HFFc6 (cell line): ENCODE results near the gene ATP4A. TPM values are rescaled to one million over a fixed set of nuclear protein-coding genes. Genes with fewer than 3 reads are reported as not detected.

Experiments
- DNase-seq: peaks from one replicate; pipeline ENCODE4 v3.0.0-alpha.2; 2018
- H3K27ac Mint-ChIP-seq: 2 replicates; pipeline ENCODE4 v1.8.0; 2020; ENCODE audit warnings: mild to moderate bottlenecking, mixed read lengths
- H3K27me3 Mint-ChIP-seq: 2 replicates; pipeline ENCODE4 v1.8.0; 2021; ENCODE audit warnings: mild to moderate bottlenecking, moderate library complexity, mixed read lengths; ENCODE audit not compliant: insufficient read depth
- H3K36me3 Mint-ChIP-seq: 2 replicates; pipeline ENCODE4 v1.8.0; 2021; ENCODE audit warnings: low read depth, mixed read lengths
- H3K4me1 Mint-ChIP-seq: 2 replicates; pipeline ENCODE4 v1.8.0; 2020; ENCODE audit warnings: low read depth, mixed read lengths
- H3K4me3 Mint-ChIP-seq: 2 replicates; pipeline ENCODE4 v1.8.0; 2020; ENCODE audit warnings: mild to moderate bottlenecking, moderate library complexity, mixed read lengths
- H3K9me3 Mint-ChIP-seq: 2 replicates; pipeline ENCODE4 v1.8.0; 2020; ENCODE audit warnings: mild to moderate bottlenecking, mixed read lengths
- total RNA-seq, 6 experiments: library from RNA; stranded (reverse); fragmentation: NEBNext Ultra II Directional; extraction: Animal tissue kit (Norgen Biotek cat#: 25700); gene quantifications; 2 replicates in 1 of 6; 3 replicates in 5 of 6; pipeline ENCODE4 v1.2.3, GENCODE V29; 2021
- TF ChIP-seq, protein P1 (sequence below): fragments of 200-600 bp; sonication (generic); IDR thresholded peaks from 2 replicates; pipeline ENCODE4 v1.5.0; 2021; ENCODE audit warnings: antibody characterized with exemption, mild to moderate bottlenecking

ATP4A gene
- total RNA-seq, 6 experiments from 2014 or later, result not detected

- no peak for DNase-seq
- H3K27me3 Mint-ChIP-seq, result peaks cover 29% of the 10 kb centered on the region
- H3K4me3 Mint-ChIP-seq, result no peak overlapping the region
- TF ChIP-seq, protein P1, sequence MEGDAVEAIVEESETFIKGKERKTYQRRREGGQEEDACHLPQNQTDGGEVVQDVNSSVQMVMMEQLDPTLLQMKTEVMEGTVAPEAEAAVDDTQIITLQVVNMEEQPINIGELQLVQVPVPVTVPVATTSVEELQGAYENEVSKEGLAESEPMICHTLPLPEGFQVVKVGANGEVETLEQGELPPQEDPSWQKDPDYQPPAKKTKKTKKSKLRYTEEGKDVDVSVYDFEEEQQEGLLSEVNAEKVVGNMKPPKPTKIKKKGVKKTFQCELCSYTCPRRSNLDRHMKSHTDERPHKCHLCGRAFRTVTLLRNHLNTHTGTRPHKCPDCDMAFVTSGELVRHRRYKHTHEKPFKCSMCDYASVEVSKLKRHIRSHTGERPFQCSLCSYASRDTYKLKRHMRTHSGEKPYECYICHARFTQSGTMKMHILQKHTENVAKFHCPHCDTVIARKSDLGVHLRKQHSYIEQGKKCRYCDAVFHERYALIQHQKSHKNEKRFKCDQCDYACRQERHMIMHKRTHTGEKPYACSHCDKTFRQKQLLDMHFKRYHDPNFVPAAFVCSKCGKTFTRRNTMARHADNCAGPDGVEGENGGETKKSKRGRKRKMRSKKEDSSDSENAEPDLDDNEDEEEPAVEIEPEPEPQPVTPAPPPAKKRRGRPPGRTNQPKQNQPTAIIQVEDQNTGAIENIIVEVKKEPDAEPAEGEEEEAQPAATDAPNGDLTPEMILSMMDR, result peak; percentile 55
- H3K27ac Mint-ChIP-seq, result no peak overlapping the region
- H3K36me3 Mint-ChIP-seq, result no peaks in the 10 kb centered on the region
- H3K9me3 Mint-ChIP-seq, result no peaks in the 10 kb centered on the region
- H3K4me1 Mint-ChIP-seq, result no peaks in the 10 kb centered on the region
Measured at GRCh38 chr19:35555301-35556005, 8.0 kb downstream of the ATP4A start.

DNA sequence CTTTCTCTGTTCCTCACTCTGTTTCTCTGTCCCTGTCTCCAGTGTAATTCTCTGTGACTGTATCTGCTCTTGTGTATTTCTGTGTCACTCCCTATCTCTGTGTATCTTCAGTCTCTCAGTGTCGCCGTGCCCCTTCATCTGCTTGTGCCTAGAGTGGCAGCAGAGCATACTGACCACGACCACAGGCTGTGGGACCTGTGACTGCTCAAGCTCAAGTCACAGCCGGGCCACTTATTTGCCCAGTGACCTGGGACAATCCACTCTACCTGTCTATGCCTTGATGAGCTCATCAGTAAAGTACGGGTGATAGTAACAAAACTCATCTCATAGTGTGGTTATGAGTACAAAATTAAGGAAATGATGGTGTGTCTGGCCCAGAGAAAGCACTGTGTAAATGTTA, 9.4 kb downstream of the ATP4A start:
- TF ChIP-seq, protein P1, result no peak
- Mint-ChIP-seq H3K27me3 (peaks cover 17% of the 10 kb centered on the region), H3K4me3 (no peak overlapping the region), H3K4me1 (no peaks in the 10 kb centered on the region), H3K27ac (no peak overlapping the region), H3K36me3 (no peaks in the 10 kb centered on the region), H3K9me3 (no peaks in the 10 kb centered on the region)
- no peak for DNase-seq

- H3K36me3 Mint-ChIP-seq, result no peaks in the 10 kb centered on the region
- H3K27ac Mint-ChIP-seq, result no peak overlapping the region
- no peak overlapping the region for H3K4me3 Mint-ChIP-seq
- no peaks in the 10 kb centered on the region for H3K4me1 Mint-ChIP-seq
- H3K9me3 Mint-ChIP-seq, result no peaks in the 10 kb centered on the region
- TF ChIP-seq, protein P1, result no peak
- DNase-seq, result no peak
- H3K27me3 Mint-ChIP-seq, result peaks cover 14% of the 10 kb centered on the region
Measured at GRCh38 chr19:35553385-35554000, 10.0 kb downstream of the ATP4A start.

GRCh38 chr19:35552534-35553384, 10.7 kb downstream of the ATP4A start:
- Mint-ChIP-seq H3K27me3 (peaks cover 14% of the 10 kb centered on the region), H3K9me3 (no peaks in the 10 kb centered on the region), H3K4me1 (no peaks in the 10 kb centered on the region), H3K36me3 (no peaks in the 10 kb centered on the region), H3K27ac (no peak overlapping the region), H3K4me3 (no peak overlapping the region)
- DNase-seq, result no peak
- TF ChIP-seq, protein P1, result no peak

GRCh38 chr19:35551091-35551810, 12.2 kb downstream of the ATP4A start:
- TF ChIP-seq, protein P1, result no peak
- Mint-ChIP-seq H3K27ac (no peak overlapping the region), H3K36me3 (peaks cover 6% of the 10 kb centered on the region; the same call in 1 of the 2 replicates), H3K27me3 (peaks cover 10% of the 10 kb centered on the region), H3K9me3 (no peaks in the 10 kb centered on the region), H3K4me3 (no peak overlapping the region), H3K4me1 (peaks cover 12% of the 10 kb centered on the region)
- no peak for DNase-seq
